ENCODE results near the gene NKIRAS2.

The NKIRAS2 gene

GRCh38 chr17:42055496-42055895, 35.6 kb downstream of the NKIRAS2 start:
- Histone ChIP-seq H3K27me3 (ENCODE audit: insufficient read depth, low read depth, severe bottlenecking) (no peaks in the 10 kb centered on the region), H3K36me3 (no peaks in the 10 kb centered on the region; the same call in 1 of the 2 replicates), H3K9me3 (ENCODE audit: severe bottlenecking) (no peaks in the 10 kb centered on the region), H3K27ac (peak overlapping the region; percentile 17), H3K4me3 (ENCODE audit: low read depth, low read length) (no peak overlapping the region)
- DNase-seq = peak; percentile 83
- no peak for TF ChIP-seq CTCF (IDR thresholded peaks at IDR 0.05; ENCODE audit: low read depth, low read length)

GRCh38 chr17:42056635-42057034, 36.7 kb downstream of the NKIRAS2 start:
- Histone ChIP-seq H3K27ac (no peak overlapping the region), H3K27me3 (ENCODE audit: insufficient read depth, low read depth, severe bottlenecking) (no peaks in the 10 kb centered on the region), H3K9me3 (ENCODE audit: severe bottlenecking) (no peaks in the 10 kb centered on the region), H3K36me3 (no peaks in the 10 kb centered on the region; the same call in 1 of the 2 replicates), H3K4me3 (ENCODE audit: low read depth, low read length) (no peak overlapping the region)
- TF ChIP-seq CTCF (IDR thresholded peaks at IDR 0.05; ENCODE audit: low read depth, low read length) = no peak
- no peak for DNase-seq

GRCh38 chr17:42058063-42058462, 38.2 kb downstream of the NKIRAS2 start:
- no peak overlapping the region for H3K4me3 ChIP-seq (ENCODE audit: low read depth, low read length)
- no peaks in the 10 kb centered on the region for H3K9me3 ChIP-seq (ENCODE audit: severe bottlenecking)
- H3K27me3 ChIP-seq (ENCODE audit: insufficient read depth, low read depth, severe bottlenecking) = no peaks in the 10 kb centered on the region
- no peaks in the 10 kb centered on the region for H3K36me3 ChIP-seq
- no peak for TF ChIP-seq CTCF (IDR thresholded peaks at IDR 0.05; ENCODE audit: low read depth, low read length)
- H3K27ac ChIP-seq = no peak overlapping the region
- DNase-seq = peak; percentile 41

GRCh38 chr17:42059815-42060214, 39.9 kb downstream of the NKIRAS2 start:
- H3K9me3 ChIP-seq (ENCODE audit: severe bottlenecking) = no peaks in the 10 kb centered on the region
- H3K36me3 ChIP-seq = no peaks in the 10 kb centered on the region
- no peak for TF ChIP-seq CTCF (IDR thresholded peaks at IDR 0.05; ENCODE audit: low read depth, low read length)
- no peak for DNase-seq
- H3K27me3 ChIP-seq (ENCODE audit: insufficient read depth, low read depth, severe bottlenecking) = no peaks in the 10 kb centered on the region
- no peak overlapping the region for H3K4me3 ChIP-seq (ENCODE audit: low read depth, low read length)
- H3K27ac ChIP-seq = no peak overlapping the region

- no peak for DNase-seq
- Histone ChIP-seq H3K27me3 (ENCODE audit: insufficient read depth, low read depth, severe bottlenecking) (no peaks in the 10 kb centered on the region), H3K4me3 (ENCODE audit: low read depth, low read length) (no peak overlapping the region), H3K36me3 (no peaks in the 10 kb centered on the region), H3K9me3 (ENCODE audit: severe bottlenecking) (no peaks in the 10 kb centered on the region), H3K27ac (no peak overlapping the region)
- no peak for TF ChIP-seq CTCF (IDR thresholded peaks at IDR 0.05; ENCODE audit: low read depth, low read length)
Observed at GRCh38 chr17:42060231-42060630, 40.3 kb downstream of the NKIRAS2 start.
